HepG2 (cell line): ENCODE measurements around the gene GNG12. TPM values are rescaled to one million over a fixed set of nuclear protein-coding genes. Genes with fewer than 3 reads are reported as not detected.

ENCODE experiments used
- ARID4A ChIP-seq: sonication (generic); formaldehyde crosslinking; IDR thresholded peaks from 2 replicates; pipeline ENCODE4 v1.5.0; 2020; ENCODE audit warnings: mild to moderate bottlenecking, missing genetic modification reagents, borderline replicate concordance
- BRCA1 ChIP-seq: sonication (generic); formaldehyde crosslinking; IDR thresholded peaks from 2 replicates; pipeline ENCODE4 v1.4.0; 2020; ENCODE audit warnings: missing genetic modification reagents
- CTCF ChIP-seq: sonication (generic); formaldehyde crosslinking; IDR thresholded peaks from 2 replicates; pipeline ENCODE4 v1.5.0; 2020; ENCODE audit warnings: mild to moderate bottlenecking, missing genetic modification reagents, moderate library complexity
- FOXA3 ChIP-seq: IDR thresholded peaks from 2 replicates; pipeline ENCODE4 v1.6.1; 2016; ENCODE audit warnings: missing genetic modification reagents, missing compliant biosample characterization
- KLF15 ChIP-seq: sonication (generic); formaldehyde crosslinking; IDR thresholded peaks from 2 replicates; pipeline ENCODE4 v1.8.1; 2023; ENCODE audit warnings: borderline replicate concordance, mild to moderate bottlenecking, inconsistent platforms, missing genetic modification reagents, mixed read lengths
- NFIC ChIP-seq: IDR thresholded peaks from 2 replicates; pipeline ENCODE4 v1.6.1; 2012; ENCODE audit warnings: mild to moderate bottlenecking, low read length, inconsistent platforms
- PLSCR1 ChIP-seq: sonication (generic); formaldehyde crosslinking; IDR thresholded peaks from 2 replicates; pipeline ENCODE4 v1.5.0; 2020; ENCODE audit warnings: missing genetic modification reagents, mild to moderate bottlenecking, borderline replicate concordance
- PRPF4 ChIP-seq: fragments of 200-400 bp; formaldehyde crosslinking; IDR thresholded peaks from 2 replicates; pipeline ENCODE4 v1.6.1; 2016; ENCODE audit warnings: low read length, low read depth; ENCODE audit not compliant: poor library complexity, severe bottlenecking
- SCMH1 ChIP-seq: sonication (generic); formaldehyde crosslinking; IDR thresholded peaks from 2 replicates; pipeline ENCODE4 v1.9.0; 2021; ENCODE audit warnings: missing genetic modification reagents, mild to moderate bottlenecking, borderline replicate concordance
- SMYD3 ChIP-seq: sonication (generic); formaldehyde crosslinking; IDR thresholded peaks from 2 replicates; pipeline ENCODE4 v1.8.1; 2023; ENCODE audit warnings: mild to moderate bottlenecking, missing genetic modification reagents
- SP140L ChIP-seq: sonication (generic); formaldehyde crosslinking; IDR thresholded peaks from 2 replicates; pipeline ENCODE4 v1.4.0; 2020; ENCODE audit warnings: missing genetic modification reagents, borderline replicate concordance
- YEATS4 ChIP-seq: sonication (generic); formaldehyde crosslinking; IDR thresholded peaks from 2 replicates; pipeline ENCODE4 v1.4.0; 2020; ENCODE audit warnings: missing genetic modification reagents, borderline replicate concordance
- ZNF292 ChIP-seq: sonication (generic); formaldehyde crosslinking; IDR thresholded peaks from 2 replicates; pipeline ENCODE4 v1.8.1; 2022; ENCODE audit warnings: mild to moderate bottlenecking, low read depth, missing genetic modification reagents, borderline replicate concordance
- ZNF354B ChIP-seq: sonication (generic); formaldehyde crosslinking; IDR thresholded peaks from 2 replicates; pipeline ENCODE4 v1.8.0; 2022; ENCODE audit warnings: mild to moderate bottlenecking, missing genetic modification reagents
- ZNF431 ChIP-seq: sonication (generic); formaldehyde crosslinking; IDR thresholded peaks from 2 replicates; pipeline ENCODE4 v1.9.0; 2022; ENCODE audit warnings: missing genetic modification reagents, low read depth, mild to moderate bottlenecking, borderline replicate concordance
- ZNF512 ChIP-seq: sonication (generic); formaldehyde crosslinking; IDR thresholded peaks from 2 replicates; pipeline ENCODE4 v1.4.0; 2020; ENCODE audit warnings: mild to moderate bottlenecking, missing genetic modification reagents
- polyA plus RNA-seq, 8 experiments: library from polyadenylated mRNA; depleted of rRNA in 3 of 8; stranded (reverse) in 7 of 8; unstranded in 1 of 8; fragments of >200 nt; fragmentation: Illumina TruSeq in 4 of 8; extraction: Trizol in 4 of 8; gene quantifications; 2 replicates each; pipeline versions ENCODE4 v1.2.1 to v1.2.3, GENCODE V29; 2011 to 2016; ENCODE audit warnings: low read depth in 4 of 8, missing spikeins in 1 of 8, mixed read lengths in 1 of 8; ENCODE audit not compliant: insufficient read depth in 1 of 8
- total RNA-seq, 5 experiments: library from RNA; depleted of rRNA; stranded (reverse); fragments of >200 nt; fragmentation: Illumina TruSeq; extraction: Trizol; gene quantifications; 2 replicates each; pipeline ENCODE4 v1.2.3, GENCODE V29; 2016; ENCODE audit warnings: low read depth in 1 of 5

GNG12 gene
- total and polyA plus RNA-seq, 2 of the 13 experiments (the other 11 are each of a cell fraction or from before 2014, with no cell fraction given) = 0.11 TPM

GRCh38 chr1:67685067-67685557 is 148.2 kb downstream of the GNG12 start, which contains the start of gene GADD45A (continued):
- TF ChIP-seq ARID4A (CRISPR knock-in tag) (peak; percentile 77; the same call in 1 of the 2 replicates), SMYD3 (CRISPR knock-in tag) (no peak; the same call in 1 of the 2 replicates), PLSCR1 (CRISPR knock-in tag) (no peak), PRPF4 (no peak), FOXA3 (CRISPR knock-in tag) (peak; percentile 61), CTCF (CRISPR knock-in tag) (peak; percentile 23; the same call in 1 of the 2 replicates), ZNF512 (no peak), ZNF292 (peak; percentile 44; the same call in 1 of the 2 replicates), BRCA1 (no peak), NFIC (no peak), SCMH1 (CRISPR knock-in tag) (no peak), YEATS4 (peak; percentile 57; the same call in 1 of the 2 replicates), SP140L (CRISPR knock-in tag) (no peak; the same call in 1 of the 2 replicates), ZNF354B (CRISPR knock-in tag) (no peak), KLF15 (CRISPR knock-in tag) (no peak), ZNF431 (CRISPR knock-in tag) (no peak)
